HUES48 (cell line): ENCODE measurements around the gene ICA1.

Source experiments
- H3K27ac ChIP-seq: one replicate; pipeline ENCODE4 v1.7.0; 2013; ENCODE audit warnings: low read depth, low read length, inconsistent platforms
- H3K27me3 ChIP-seq: 2 replicates; pipeline ENCODE4 v1.6.1; 2013; ENCODE audit warnings: mild to moderate bottlenecking, low read length; ENCODE audit not compliant: control insufficient read depth, insufficient read depth
- H3K36me3 ChIP-seq: 2 replicates; pipeline ENCODE4 v1.6.1; 2013; ENCODE audit warnings: low read length; ENCODE audit not compliant: control insufficient read depth, insufficient read depth
- H3K4me1 ChIP-seq: 2 replicates; pipeline ENCODE4 v1.6.1; 2013; ENCODE audit warnings: mild to moderate bottlenecking, low read length; ENCODE audit not compliant: control insufficient read depth, insufficient read depth
- H3K4me3 ChIP-seq: 2 replicates; pipeline ENCODE4 v1.5.1; 2013; ENCODE audit warnings: mild to moderate bottlenecking, low read depth, low read length
- H3K9ac ChIP-seq: 2 replicates; pipeline ENCODE4 v1.6.1; 2013; ENCODE audit warnings: mild to moderate bottlenecking, low read depth, low read length, moderate library complexity
- H3K9me3 ChIP-seq: 2 replicates; pipeline ENCODE4 v1.6.1; 2013; ENCODE audit warnings: low read length; ENCODE audit not compliant: control insufficient read depth, insufficient read depth

ICA1 gene

DNA sequence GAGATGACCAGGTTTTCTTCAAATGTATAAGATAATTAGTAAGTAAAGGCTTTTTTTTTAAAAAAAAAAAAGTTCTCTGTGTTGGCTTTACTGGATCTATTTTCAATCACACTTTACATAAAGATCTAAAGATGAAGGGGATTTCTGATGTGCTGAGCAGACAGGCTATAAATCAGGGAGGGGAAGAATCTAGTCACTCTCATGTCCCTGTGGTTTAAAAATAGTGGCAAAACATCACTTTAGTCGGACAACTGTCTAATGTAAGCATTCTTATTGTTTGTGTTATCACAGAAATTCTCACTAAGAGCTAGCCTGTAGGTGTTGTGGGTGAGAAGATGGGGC, 132.7 kb downstream of the ICA1 start:
- Histone ChIP-seq H3K36me3 (no peaks in the 10 kb centered on the region), H3K27ac (no peak overlapping the region), H3K9me3 (no peaks in the 10 kb centered on the region), H3K4me1 (no peaks in the 10 kb centered on the region), H3K4me3 (no peak overlapping the region), H3K9ac (no peak overlapping the region), H3K27me3 (no peaks in the 10 kb centered on the region)

DNA sequence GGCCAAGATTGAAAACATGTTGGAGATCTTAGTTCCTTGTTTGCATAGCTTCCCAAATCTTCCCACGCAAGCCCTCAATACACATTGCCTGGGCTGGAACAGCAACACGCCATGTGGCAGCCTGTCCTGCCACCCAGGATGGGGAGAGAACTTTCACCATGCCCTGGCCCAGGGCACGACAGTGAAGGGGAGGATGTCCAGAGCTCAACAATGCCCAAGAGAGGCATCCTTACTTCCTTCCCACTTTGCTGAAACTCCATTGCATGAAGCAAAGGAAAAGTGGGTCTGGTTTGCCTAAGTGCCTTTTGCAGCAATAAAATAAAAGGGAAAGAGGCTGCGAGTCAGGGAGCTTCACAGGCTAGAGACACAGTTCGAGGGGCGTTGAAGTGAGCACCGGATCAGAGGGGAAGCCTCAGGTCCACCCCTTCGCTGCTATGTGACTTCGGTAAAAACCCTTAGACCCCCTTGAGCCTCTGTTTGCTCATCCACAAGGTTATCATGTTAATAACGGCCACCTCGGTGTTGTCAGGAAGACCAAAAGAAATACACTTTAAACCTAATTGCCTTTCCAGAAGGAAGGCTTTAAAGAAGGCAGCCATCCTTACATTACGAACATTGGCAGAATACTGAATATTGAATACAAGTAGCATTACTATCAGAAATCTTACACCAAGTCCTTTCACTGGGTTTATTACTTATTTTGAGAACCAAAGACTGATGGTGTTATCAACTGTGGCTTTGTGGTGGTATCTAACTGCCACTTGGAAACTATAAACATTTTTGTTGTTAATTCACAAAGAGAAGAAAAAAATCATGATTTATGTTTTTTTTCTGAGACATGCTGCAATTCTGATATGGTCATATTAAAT, 133.3 kb downstream of the ICA1 start:
- Histone ChIP-seq H3K4me3 (no peak overlapping the region), H3K9me3 (no peaks in the 10 kb centered on the region), H3K9ac (no peak overlapping the region), H3K27ac (no peak overlapping the region), H3K27me3 (no peaks in the 10 kb centered on the region), H3K4me1 (no peaks in the 10 kb centered on the region), H3K36me3 (no peaks in the 10 kb centered on the region)

DNA sequence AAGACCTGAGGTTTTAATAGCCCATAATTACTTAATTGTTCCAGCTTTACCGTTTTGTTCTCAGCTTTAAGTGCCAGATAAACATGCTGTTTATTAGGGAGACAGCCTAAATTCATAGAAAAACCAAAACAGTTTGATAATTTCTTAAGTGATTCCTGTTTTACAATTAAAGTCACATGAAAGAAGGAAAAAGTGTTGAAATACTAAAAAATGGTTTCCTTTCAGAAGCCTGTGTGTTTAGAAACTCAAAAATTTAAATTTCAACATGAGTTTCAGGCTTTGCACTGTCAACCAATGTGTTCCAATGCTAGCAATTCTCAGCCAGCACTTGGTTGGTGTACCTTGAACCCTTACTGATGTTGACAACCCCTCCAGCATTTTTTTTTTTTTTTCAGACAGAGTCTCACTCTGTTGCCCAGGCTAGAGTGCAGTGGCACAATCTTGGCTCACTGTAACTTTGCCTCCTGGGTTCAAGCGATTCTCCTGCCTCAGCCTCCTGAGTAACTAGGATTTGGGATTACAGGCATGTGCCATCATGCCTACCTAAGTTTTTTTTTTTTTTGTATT, 135.3 kb downstream of the ICA1 start:
- Histone ChIP-seq H3K4me3 (no peak overlapping the region), H3K27ac (no peak overlapping the region), H3K4me1 (no peaks in the 10 kb centered on the region), H3K9me3 (no peaks in the 10 kb centered on the region), H3K9ac (no peak overlapping the region), H3K36me3 (no peaks in the 10 kb centered on the region), H3K27me3 (no peaks in the 10 kb centered on the region)

DNA sequence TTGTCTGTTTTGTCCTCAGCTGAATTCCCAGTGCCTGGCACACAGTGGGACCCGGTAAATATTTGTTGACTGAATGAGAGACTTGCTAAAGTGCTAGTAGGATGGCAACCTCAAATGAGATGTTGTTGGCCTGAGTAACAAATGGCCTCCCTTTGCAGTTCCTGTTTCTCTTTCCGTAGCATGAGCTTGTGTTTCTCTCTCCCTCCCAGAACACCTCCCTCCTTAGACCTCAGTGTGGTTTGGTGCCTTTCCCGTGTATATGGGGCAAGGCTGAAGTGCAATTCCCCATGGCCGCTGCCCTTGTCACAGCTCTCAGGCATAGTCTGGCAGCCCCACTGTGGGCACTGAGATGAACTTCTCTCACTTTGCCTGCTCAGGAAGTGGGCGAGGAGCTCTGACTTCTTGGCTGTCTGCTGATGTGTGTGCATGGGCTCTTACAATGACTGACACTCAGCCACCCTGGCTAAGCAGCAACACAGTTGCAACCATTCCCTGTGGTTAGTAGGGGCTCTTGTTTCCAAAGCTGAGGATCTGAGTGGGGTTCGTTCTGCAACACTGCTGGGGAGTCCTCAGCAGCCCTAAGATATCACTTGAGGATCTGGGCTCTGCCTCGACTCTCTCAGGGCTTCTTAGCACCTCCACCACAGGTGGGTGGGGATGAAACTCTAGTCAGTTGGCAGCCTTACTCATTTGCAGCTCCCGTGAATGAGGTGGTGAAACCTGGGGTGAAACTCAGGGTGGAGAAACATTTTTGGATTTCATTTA, 136.1 kb downstream of the ICA1 start:
- Histone ChIP-seq H3K9ac (no peak overlapping the region), H3K27ac (no peak overlapping the region), H3K27me3 (no peaks in the 10 kb centered on the region), H3K4me3 (no peak overlapping the region), H3K36me3 (no peaks in the 10 kb centered on the region), H3K9me3 (no peaks in the 10 kb centered on the region), H3K4me1 (no peaks in the 10 kb centered on the region)

DNA sequence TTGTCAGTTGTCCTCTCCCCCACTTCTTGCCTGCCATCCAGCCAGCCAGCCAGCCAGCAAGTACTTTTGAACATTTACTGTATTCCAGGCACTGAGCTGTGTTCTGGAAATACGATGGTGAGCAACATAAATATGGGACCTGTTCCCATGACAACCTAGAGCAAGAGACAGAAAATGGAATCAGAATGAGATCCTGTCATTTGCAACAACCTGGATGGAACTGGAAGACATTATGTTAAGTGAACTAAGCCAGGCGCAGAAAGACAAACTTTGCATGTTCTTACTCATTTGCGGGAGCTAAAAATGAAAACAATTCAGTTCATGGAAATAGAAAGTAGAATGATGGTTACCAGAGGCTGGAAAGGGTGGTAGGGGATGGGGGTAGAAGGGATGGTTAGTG, 140.7 kb downstream of the ICA1 start:
- no peaks in the 10 kb centered on the region for H3K36me3 ChIP-seq
- H3K27me3 ChIP-seq: no peaks in the 10 kb centered on the region
- H3K27ac ChIP-seq: no peak overlapping the region
- H3K9ac ChIP-seq: no peak overlapping the region
- no peaks in the 10 kb centered on the region for H3K9me3 ChIP-seq
- no peak overlapping the region for H3K4me3 ChIP-seq
- H3K4me1 ChIP-seq: peaks cover 10% of the 10 kb centered on the region

DNA sequence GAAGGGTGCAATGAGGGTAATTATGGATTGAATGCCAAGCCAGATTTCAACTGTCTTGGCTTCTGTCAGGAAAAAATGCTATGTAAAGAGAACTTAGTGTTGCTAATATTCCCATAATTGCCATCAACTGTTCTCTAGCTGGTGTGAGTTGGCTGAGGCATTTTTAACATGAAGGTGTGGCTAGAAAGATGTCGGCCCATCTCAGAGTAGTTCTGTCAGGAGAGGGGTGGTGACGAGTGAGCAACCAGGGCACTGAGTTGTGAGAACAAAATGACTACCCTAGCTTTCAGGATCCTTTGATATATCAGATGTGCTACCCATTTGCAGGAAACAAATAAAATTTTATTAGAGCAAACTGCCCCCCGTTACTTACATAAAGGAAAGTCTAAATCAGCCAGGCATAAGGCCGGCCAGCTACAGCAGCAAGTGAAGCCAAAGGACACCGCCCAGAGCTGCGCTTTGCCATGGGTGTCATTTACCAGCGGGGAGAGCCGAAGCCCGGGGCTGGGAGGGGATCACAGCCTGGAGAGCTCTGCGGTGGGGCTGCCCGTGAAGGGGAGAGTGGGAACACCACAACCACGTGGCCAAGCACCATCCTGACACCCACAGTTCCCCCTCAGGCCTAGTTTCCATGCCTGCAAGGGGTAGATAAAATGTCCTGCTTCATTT, 141.4 kb downstream of the ICA1 start:
- Histone ChIP-seq H3K9me3 (no peaks in the 10 kb centered on the region), H3K27ac (no peak overlapping the region), H3K9ac (no peak overlapping the region), H3K4me1 (peaks cover 10% of the 10 kb centered on the region), H3K4me3 (no peak overlapping the region), H3K27me3 (no peaks in the 10 kb centered on the region), H3K36me3 (no peaks in the 10 kb centered on the region)

DNA sequence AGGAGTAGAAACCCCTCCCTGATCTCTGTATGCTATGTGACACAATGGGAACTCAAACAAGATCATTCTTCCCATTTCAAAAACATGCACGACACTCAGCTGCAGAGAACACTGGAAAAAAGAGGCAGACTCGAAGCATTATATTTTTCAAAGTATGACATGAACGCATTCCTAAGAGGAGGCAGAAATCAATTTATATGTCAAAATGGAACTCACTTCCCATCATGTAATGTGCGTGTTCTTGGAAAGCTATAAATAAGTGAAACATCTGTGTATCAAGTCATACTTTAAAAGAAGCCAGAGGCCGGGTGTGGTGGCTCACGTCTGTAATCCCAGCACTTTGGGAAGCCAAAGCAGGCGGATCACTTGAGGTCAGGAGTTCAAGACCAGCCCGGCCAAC, 142.7 kb downstream of the ICA1 start:
- no peaks in the 10 kb centered on the region for H3K36me3 ChIP-seq
- H3K27me3 ChIP-seq: no peaks in the 10 kb centered on the region
- H3K4me3 ChIP-seq: no peak overlapping the region
- H3K4me1 ChIP-seq: peaks cover 10% of the 10 kb centered on the region
- no peak overlapping the region for H3K9ac ChIP-seq
- no peaks in the 10 kb centered on the region for H3K9me3 ChIP-seq
- H3K27ac ChIP-seq: no peak overlapping the region

DNA sequence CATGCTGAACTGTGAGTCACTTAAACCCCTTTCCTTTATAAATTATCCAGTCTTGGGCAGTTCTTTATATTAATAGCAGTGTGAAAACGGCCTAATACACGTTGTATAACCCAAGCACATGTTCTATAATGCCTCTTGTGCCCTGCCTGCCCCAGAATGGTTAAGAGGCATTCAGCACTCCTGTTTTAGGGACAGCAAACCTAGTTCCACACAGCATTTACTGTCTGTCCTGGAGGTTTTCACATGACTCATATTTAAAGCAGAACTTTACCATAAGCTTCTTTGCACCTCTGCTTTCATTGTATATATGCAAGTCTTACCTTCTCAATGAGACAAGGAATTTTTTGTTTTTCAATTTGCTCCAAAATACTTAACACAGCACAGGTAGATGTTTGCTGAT, 144.8 kb downstream of the ICA1 start:
- no peaks in the 10 kb centered on the region for H3K9me3 ChIP-seq
- peaks cover 10% of the 10 kb centered on the region for H3K4me1 ChIP-seq
- no peak overlapping the region for H3K4me3 ChIP-seq
- no peak overlapping the region for H3K9ac ChIP-seq
- no peak overlapping the region for H3K27ac ChIP-seq
- no peaks in the 10 kb centered on the region for H3K27me3 ChIP-seq
- no peaks in the 10 kb centered on the region for H3K36me3 ChIP-seq

DNA sequence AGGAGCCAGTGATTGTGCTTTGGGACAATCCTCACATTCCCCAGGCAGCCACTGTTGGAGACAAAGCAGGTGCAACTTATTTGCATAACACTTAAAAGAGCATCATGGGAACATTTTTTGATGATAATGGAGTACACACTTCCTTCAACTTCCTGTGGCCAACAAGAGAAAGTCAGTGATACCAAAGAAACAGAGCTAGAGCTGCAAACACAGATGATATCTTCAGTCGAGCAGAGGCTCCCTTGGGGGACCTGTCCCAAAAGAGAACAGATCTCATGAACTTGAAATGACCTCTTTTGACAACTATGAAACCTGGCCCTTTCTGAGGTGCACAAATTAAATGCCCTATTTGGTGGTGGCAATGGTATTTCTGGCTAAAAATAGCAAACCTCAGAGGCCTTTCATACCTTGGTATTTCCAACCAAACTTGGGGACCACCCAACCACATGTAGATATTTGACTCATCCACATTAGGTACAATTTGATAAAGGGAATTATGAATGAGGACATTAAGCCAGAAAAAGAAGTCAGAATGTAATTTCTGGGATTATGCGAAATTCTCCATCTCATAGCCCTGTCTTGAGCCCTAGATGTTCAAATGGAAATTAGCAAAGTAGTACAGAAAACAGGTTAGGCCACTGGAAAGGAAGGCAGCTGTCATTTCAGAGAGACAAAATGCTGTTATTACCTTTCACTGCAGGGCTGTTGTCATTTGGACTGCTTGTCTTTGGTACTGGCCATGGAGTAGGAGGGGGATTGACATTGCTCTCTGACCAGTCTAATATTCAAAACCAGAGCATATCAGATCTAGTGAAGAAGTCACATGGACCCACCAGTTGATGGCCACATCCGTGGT, 146.2 kb downstream of the ICA1 start:
- Histone ChIP-seq H3K9ac (no peak overlapping the region), H3K4me1 (peaks cover 22% of the 10 kb centered on the region), H3K4me3 (no peak overlapping the region), H3K9me3 (no peaks in the 10 kb centered on the region), H3K36me3 (no peaks in the 10 kb centered on the region), H3K27ac (no peak overlapping the region), H3K27me3 (no peaks in the 10 kb centered on the region)

DNA sequence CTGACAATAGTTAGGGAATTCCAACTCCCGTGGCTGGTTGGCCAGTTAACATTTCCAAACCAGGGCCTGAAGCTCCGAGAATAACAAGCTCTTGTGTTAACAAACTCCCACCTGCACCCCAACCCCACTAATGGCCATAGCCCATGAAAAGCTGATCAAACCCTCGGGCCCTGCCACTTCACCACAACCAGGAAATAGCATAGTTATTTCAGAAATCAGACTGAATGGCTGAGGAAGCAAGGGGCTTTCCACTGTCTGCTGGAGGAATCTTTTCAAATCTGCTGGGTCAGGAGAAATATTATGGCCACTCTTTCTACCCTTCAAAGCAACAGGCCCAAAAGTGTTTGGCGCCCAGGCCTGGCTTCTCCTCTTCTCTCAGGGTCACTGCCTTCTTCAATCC, 147.8 kb downstream of the ICA1 start:
- Histone ChIP-seq H3K9ac (no peak overlapping the region), H3K4me1 (peaks cover 27% of the 10 kb centered on the region), H3K9me3 (no peaks in the 10 kb centered on the region), H3K36me3 (no peaks in the 10 kb centered on the region), H3K4me3 (no peak overlapping the region), H3K27ac (no peak overlapping the region), H3K27me3 (no peaks in the 10 kb centered on the region)
